Embryonic facial prominence (tissue), 1 donor: ENCODE data around the gene CLPSL2.

ENCODE experiments used
- DNase-seq: peaks from one replicate; pipeline ENCODE4 v3.0.0-alpha.2; 2016; ENCODE audit errors: extremely low spot score

The CLPSL2 gene

GRCh38 chr6:35787266-35788218, 11.1 kb downstream of the CLPSL2 start:
- DNase-seq, result no peak

- DNase-seq, result no peak
Measured at GRCh38 chr6:35788423-35788982, 12.1 kb downstream of the CLPSL2 start.

- no peak for DNase-seq
Measured at GRCh38 chr6:35790683-35791082, 14.3 kb downstream of the CLPSL2 start.

- DNase-seq, result no peak
Measured at GRCh38 chr6:35794536-35795452, 18.4 kb downstream of the CLPSL2 start.

- DNase-seq, result no peak
Measured at GRCh38 chr6:35795453-35796071, 19.2 kb downstream of the CLPSL2 start.

GRCh38 chr6:35796236-35796635, 19.8 kb downstream of the CLPSL2 start:
- DNase-seq, result no peak

- DNase-seq, result no peak
Measured at GRCh38 chr6:35797837-35798526, 21.6 kb downstream of the CLPSL2 start.

GRCh38 chr6:35798706-35799105, 22.3 kb downstream of the CLPSL2 start:
- no peak for DNase-seq

GRCh38 chr6:35801148-35801547, 24.8 kb downstream of the CLPSL2 start:
- no peak for DNase-seq

GRCh38 chr6:35804996-35805736, 28.8 kb downstream of the CLPSL2 start, which contains the start of gene LHFPL5:
TSS of gene LHFPL5 (plus strand) at chr6:35805352. CDS start at chr6:35805671, 319 bp downstream.
- DNase-seq, result no peak

- DNase-seq, result no peak
Measured at GRCh38 chr6:35808688-35809087, 32.3 kb downstream of the CLPSL2 start.

- no peak for DNase-seq
Measured at GRCh38 chr6:35809809-35810208, 33.4 kb downstream of the CLPSL2 start.

- no peak for DNase-seq
Measured at GRCh38 chr6:35810971-35811698, 34.7 kb downstream of the CLPSL2 start.

GRCh38 chr6:35811699-35811995, 35.2 kb downstream of the CLPSL2 start:
- DNase-seq, result no peak

- DNase-seq, result no peak
Measured at GRCh38 chr6:35817515-35817914, 41.1 kb downstream of the CLPSL2 start.

- no peak for DNase-seq
Measured at GRCh38 chr6:35823601-35824000, 47.2 kb downstream of the CLPSL2 start.

GRCh38 chr6:35824552-35825192, 48.3 kb downstream of the CLPSL2 start:
- DNase-seq, result no peak
